Amniotic epithelial cell (primary cell): ENCODE results near the gene LY86.

ENCODE experiments used
- DNase-seq: peaks from one replicate; pipeline ENCODE4 v3.0.0-alpha.2; 2010; ENCODE audit warnings: low read depth

The LY86 gene

DNA sequence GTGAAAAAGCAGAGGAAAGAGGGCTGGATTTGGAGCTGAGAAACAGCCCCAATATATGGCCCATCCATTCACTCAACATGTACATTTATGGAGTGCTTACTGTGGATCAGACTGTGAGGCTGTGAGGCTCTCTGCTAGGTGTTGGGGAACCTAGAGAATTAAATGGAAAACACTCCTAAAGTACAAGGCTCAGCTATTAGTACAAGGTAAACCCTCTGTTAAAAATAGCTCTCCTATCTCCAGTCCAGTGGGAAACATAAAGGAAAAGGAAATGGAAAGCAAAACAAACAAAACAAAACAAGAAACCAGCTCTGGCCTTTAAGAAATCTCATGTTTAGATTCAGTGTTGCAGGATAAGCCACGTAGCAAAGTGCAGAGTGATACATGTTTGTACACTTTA, 35.0 kb downstream of the LY86 start:
- no peak for DNase-seq

- no peak for DNase-seq
These were observed 35.9 kb downstream of the LY86 start for GRCh38 chr6:6624269-6624990.

DNA sequence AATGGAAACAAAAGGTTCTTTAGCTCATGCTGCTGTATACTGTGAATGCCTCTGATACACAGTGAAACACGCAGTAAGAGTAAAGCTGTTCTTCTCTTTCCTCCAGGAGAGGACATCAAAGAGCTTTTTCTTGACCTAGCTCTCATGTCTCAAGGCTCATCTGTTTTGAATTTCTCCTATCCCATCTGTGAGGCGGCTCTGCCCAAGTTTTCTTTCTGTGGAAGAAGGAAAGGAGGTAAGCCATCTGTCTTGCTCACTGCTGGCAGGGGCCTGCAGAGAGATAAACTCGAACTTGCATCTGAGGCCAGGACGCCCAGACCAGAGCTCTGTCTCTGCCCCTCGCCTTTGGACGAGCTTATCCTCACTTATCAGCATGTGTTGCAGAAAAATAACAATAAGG, 37.7 kb downstream of the LY86 start:
- no peak for DNase-seq

DNA sequence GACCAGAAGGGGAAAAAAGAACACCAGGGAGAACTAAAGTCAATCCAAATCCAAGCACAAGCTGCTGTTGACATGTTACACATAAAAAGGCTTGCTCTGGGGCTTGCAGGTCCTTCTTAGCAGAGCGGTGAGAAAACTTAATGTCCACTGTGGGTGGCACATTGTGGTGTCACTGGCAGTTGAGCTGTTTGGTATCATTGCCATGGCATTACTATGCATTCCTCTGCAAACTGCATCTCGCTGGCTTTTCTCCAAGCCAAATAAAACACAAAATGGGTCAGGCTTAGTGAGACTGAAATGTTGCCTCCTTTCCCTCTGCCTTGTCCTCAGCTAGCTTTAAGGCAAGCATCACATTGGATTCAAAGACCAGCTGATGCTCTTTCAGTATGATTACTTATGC, 40.9 kb downstream of the LY86 start:
- no peak for DNase-seq

- DNase-seq, result no peak
These were observed 42.5 kb downstream of the LY86 start for GRCh38 chr6:6631053-6631452.

DNA sequence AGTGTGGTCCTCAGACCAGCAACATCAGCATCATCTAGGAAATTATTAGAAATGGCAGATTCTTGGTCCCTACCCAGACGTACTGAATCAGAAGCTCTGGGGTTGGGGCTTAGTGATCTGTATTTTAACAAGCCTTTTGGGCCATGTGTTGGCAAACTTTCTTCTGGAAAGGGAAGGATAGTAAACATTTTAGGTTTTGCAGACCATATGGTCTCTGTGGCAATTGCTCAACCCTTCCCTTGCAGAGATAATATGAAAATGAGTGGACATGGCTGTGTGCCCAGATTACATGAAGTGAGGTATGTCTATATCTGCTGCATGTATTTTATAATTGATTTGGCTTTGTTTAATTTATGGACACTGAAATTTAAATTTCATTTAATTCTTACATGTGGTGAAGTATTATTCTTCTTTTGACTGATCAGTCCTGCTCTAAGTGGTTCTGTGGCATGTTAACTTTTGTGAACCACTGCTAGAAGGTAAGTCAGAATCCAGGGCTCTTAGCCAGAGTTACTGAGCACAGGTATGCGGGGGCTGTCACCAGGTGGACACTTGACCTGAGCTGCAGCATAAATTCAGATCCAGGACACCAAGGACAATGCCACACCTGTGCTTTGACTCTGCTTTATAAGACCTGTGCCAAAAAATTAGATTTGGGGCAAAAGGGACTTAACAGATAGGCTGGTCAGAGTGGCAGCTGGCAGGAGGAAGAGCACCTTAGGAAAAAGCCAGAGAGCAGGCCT, 43.2 kb downstream of the LY86 start:
- DNase-seq, result peak; percentile 29

DNA sequence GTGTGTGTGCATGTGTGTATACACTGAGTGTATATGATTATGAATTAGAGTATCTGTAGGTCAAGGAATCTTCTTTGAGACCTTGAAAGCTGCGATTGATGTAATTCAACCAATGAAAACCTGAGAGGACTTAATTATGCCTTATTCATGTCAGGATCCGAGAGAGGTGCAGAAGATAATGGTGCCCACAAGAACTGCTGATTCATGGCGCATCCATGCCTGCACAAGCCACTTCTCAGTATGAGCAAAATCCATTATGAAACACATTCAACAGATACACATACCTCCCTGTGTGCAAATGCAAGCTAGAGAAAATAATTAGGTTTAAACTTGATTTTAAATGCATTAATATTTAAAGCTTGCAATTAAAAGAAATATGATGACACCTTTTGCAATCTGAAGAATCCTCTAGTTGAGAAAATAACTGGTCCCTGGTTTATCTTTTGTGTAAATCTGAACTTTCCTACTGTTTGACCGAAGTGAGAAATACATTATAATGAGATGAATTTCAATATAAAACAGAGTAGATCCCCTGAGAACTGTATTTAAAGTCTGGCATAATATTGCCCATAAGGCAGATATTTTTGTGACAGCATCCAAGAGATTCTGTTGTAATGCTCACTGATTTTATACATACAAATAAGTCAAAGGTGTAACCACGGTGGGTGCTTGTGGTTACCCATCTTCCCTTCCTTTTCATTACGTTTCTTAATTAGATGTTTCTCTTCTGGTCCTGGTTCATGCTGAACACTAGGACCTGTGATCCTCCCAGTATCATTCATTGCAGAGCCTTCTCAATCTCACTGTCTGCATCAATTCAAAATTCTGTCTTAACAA, 45.6 kb downstream of the LY86 start:
- peak; percentile 35 for DNase-seq

DNA sequence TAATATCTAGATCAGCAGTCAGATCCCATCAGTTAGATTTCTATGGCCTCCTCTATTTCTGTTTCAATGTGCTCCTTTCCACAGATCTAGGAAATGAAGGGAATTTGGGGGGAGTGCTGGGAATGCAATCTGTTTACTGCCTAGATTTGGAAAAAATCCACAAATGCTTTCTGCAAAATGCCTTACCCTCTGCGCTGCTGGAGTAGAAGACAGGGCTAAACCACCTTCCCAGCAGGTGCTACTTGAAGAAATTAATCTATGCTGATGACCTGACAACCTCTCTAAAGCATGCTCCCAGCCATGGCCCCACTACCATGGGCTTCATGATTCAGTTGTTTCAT, 46.2 kb downstream of the LY86 start:
- no peak for DNase-seq

DNA sequence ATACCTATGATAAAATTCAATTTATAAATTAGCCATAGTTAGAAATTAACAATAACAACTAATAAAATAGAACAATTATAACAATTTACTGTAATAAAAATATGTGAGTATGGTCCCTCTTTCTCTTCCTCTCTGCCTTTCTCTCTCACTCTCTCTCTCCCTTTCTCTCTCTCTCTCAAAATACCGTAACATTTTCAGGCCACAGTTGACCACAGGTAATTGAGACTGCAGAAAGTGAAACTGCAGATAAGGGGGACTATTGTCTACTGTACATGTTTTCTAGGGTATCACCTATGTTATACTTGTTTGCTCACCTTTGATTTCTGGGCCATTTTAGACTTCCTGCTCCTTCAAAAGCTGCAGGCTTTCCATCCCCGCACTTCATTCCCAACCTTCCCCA, 46.8 kb downstream of the LY86 start:
- no peak for DNase-seq

GRCh38 chr6:6635869-6636268, 47.3 kb downstream of the LY86 start:
- DNase-seq, result no peak

DNA sequence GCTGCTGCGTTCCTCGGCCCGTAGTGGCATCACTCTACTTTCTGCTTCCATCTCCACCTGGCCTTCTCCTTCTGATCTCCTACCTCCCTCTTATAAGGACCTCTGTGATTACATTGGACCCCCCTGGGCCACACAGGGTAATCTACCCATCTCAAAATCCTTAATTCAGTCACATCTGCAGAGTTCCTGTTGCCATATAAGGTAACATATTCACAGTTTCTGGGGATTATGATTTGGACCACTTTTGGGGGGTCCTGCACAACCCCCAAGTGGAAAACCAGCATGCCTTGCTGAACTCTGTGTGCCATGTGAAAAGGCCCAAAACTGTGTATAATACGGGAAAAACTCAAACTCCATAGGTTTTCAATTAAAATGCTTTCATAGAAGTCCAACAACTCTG, 51.1 kb downstream of the LY86 start:
- DNase-seq, result no peak

GRCh38 chr6:6640926-6641325, 52.4 kb downstream of the LY86 start:
- no peak for DNase-seq

DNA sequence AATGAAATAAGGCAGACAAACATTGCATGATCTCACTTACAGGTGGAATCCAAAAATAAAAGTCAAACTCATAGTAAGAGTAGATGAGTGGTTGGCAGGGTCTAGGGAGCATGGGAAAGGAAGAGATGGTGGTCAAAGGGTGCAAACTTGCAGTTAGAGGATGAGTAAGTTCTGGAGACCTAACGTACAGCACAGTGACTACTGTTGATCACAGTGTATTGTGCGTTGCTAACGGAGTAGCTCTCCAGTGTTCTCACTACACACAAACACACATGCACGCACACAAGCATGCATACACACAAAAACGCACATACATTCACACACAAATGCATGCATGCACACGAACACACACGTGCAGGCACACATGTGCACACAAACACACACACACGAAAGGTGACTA, 54.9 kb downstream of the LY86 start:
- no peak for DNase-seq

DNA sequence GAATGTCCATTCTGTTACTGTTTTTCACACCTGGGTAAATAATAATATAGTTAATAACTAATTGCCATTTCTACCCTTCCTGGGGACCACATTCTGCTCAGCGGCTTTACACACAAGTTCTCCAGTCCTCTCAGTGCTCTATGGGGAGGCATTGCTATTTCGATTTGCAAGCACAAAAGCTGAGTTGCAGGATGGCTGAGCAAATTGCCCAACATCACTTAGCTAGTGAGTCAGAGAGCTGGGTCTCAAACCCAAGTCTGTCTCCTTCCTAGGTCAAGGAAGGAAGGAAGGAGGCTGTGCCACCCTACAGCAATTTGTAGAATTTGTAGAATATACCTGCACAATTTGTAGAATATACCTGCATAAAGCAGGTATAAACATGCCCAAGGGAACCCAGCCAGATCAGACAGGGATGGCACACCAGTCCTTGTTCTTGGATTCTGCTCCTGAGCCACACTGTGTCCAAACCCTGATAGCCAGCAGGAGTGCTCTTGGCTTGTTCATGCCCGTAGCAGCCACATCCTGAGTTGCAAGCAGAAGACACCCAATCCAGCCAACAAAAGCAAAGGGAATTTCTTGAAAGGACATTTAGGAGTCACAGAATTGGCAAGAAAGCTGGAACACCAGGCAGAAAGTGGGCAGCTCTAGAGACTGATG, 56.9 kb downstream of the LY86 start:
- DNase-seq, result no peak

- no peak for DNase-seq
These were observed 57.9 kb downstream of the LY86 start for GRCh38 chr6:6646384-6646783.

- no peak for DNase-seq
These were observed 58.3 kb downstream of the LY86 start for GRCh38 chr6:6646859-6647258.

DNA sequence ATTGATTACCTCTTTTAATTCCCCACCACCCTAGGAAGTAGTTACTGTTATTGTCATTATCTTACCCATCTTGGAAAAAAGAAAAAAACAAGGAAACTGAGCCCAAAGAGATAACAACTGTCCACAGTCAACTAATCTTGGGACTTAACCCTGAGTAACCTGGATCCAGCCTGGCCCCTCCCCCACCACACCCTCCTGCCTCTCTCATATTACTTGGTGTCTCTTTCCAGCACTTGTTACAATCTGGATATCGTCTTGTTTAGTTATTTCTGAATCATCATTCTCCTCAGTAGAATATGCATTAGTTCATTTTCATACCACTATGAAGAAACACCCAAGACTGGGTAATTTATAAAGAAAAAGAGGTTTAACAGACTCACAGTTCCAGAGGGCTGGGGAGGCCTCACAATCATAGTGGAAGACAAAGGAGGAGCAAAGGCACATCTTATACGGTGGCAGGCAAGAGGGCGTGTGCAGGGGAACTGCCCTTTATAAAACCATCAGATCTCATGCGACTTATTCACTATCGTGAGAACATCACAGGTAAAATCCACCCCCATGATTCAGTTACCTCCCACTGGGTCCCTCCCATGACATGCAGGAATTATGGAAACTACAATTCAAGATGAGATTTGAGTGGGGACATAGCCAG, 60.3 kb downstream of the LY86 start:
- DNase-seq, result no peak

GRCh38 chr6:6649824-6650349, 61.4 kb downstream of the LY86 start:
- no peak for DNase-seq

GRCh38 chr6:6650839-6651238, 62.3 kb downstream of the LY86 start:
- no peak for DNase-seq

- DNase-seq, result no peak
These were observed 62.8 kb downstream of the LY86 start for GRCh38 chr6:6651335-6651734.

- DNase-seq, result no peak
These were observed 64.4 kb downstream of the LY86 start for GRCh38 chr6:6652932-6653331.
